ENCODE results near the gene SLC6A13. TPM values are rescaled to one million over a fixed set of nuclear protein-coding genes. Genes with fewer than 3 reads are reported as not detected.

Gene SLC6A13
- total and polyA plus RNA-seq, 2 of the 8 experiments (the other 6 are each of a cell fraction or from before 2014, with no cell fraction given) = 0.03 TPM; not detected in 1

DNA sequence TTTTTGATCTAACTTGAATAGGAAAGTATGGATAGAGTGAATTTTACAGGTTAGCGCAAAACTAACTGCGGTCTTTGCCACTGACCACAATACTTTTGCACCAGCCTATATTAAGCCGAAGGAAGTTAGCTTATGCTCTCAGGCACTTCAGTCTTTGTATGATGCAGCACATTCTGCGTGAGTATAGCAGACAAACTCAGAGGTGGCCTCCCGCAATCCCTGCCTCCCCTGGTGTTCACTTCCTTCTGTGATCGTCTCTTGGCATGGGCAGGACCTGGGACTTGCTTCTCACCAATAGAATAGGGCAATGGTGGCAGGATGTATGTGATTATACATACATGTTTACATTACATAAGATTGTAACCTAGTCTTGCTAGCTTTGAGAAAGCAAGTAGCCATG is 10.3 kb upstream of the SLC6A13 start:
- Histone ChIP-seq H3K27me3 (replicated peaks in 1 of 4; ENCODE audit: control insufficient read depth in 3 of 4, extremely low read depth in 1 of 4, insufficient read depth in 3 of 4, low read length in 3 of 4) (no peaks in the 10 kb centered on the region), H2AFZ (ENCODE audit: low read length) (no peak overlapping the region), H4K20me1 (replicated peaks in 1 of 2; ENCODE audit: control insufficient read depth in 1 of 2, insufficient read depth in 2 of 2, low read length in 2 of 2) (no peaks in the 10 kb centered on the region), H3K27ac (ENCODE audit: low read depth, low read length) (no peak overlapping the region), H4K5ac (ENCODE audit: insufficient read length, low read depth, low read length) (no peak overlapping the region), H2BK5ac (ENCODE audit: low read depth, low read length) (no peak overlapping the region), H3K79me1 (ENCODE audit: low read depth, low read length) (no peaks in the 10 kb centered on the region), H3K23me2 (ENCODE audit: low read depth, low read length) (no peaks in the 10 kb centered on the region), H3K36me3 (ENCODE audit: control insufficient read depth in 2 of 4, insufficient read depth in 4 of 4, low read length in 3 of 4) (no peaks in the 10 kb centered on the region), H3K23ac (ENCODE audit: insufficient read length) (no peak overlapping the region), H3K9me3 (ENCODE audit: insufficient read depth in 2 of 2, low read depth in 1 of 2, low read length in 1 of 2) (no peaks in the 10 kb centered on the region), H3K4me2 (ENCODE audit: insufficient read depth in 1 of 2, low read depth in 2 of 2, low read length in 2 of 2) (no peak overlapping the region), H2BK120ac (replicated peaks; ENCODE audit: low read depth, low read length) (no peak overlapping the region), H3K18ac (ENCODE audit: extremely low read depth, low read length) (no peak overlapping the region), H4K8ac (ENCODE audit: extremely low read depth, insufficient read depth, low read length) (no peak overlapping the region), H3K14ac (ENCODE audit: insufficient read length) (no peak overlapping the region), H2AK5ac (ENCODE audit: low read depth, low read length) (no peak overlapping the region), H3K4ac (replicated peaks; ENCODE audit: insufficient read length, low read depth, low read length) (no peak overlapping the region), H4K91ac (replicated peaks; ENCODE audit: insufficient read length, low read length) (no peak overlapping the region), H3K9ac (replicated peaks in 1 of 4; ENCODE audit: extremely low read depth in 1 of 4, low read depth in 3 of 4, low read length in 3 of 4) (no peak overlapping the region), H3K4me3 (ENCODE audit: extremely low read depth in 1 of 4, insufficient read depth in 2 of 4, low read depth in 3 of 4, low read length in 4 of 4) (no peak overlapping the region), H3K56ac (replicated peaks; ENCODE audit: insufficient read length, low read depth, low read length) (no peak overlapping the region), H2BK20ac (ENCODE audit: low read length) (no peak overlapping the region), H2BK12ac (ENCODE audit: low read depth, low read length) (no peak overlapping the region), H3K79me2 (ENCODE audit: control insufficient read depth in 1 of 2, insufficient read depth in 2 of 2, low read length in 2 of 2) (no peaks in the 10 kb centered on the region), H3K4me1 (replicated peaks in 1 of 4; ENCODE audit: control insufficient read depth in 3 of 4, insufficient read depth in 4 of 4, low read length in 3 of 4) (no peaks in the 10 kb centered on the region), H2BK15ac (ENCODE audit: low read length) (no peak overlapping the region)
- FAIRE-seq (no peak), DNase-seq (ENCODE audit: low read depth in 1 of 2, low spot score in 2 of 2) (no peak)
- 84% methylated on average over 6 of the region's 6 CpGs; no CpG with 5 or more reads in 1 of the 2 experiments for WGBS, 2 experiments (ENCODE audit: extremely low coverage in 1 of 2, insufficient coverage in 1 of 2, insufficient read length in 1 of 2, insufficient replicate concordance in 2 of 2, low coverage in 1 of 2, low lambda C conversion rate in 2 of 2, missing lambda C conversion rate in 1 of 2)
- POLR2A ChIA-PET (ENCODE audit: partially characterized antibody) = no interaction called here
- CTCF ChIA-PET (ENCODE audit: partially characterized antibody) = interaction anchor here (0.6 kb wide), 1 partner anchor 272 kb away, joined by 3 read pairs; no protein-coding TSS in a partner anchor
- TF ChIP-seq POU5F1 (IDR thresholded peaks at IDR 0.05; ENCODE audit: low read depth, low read length) (no peak), KDM1A (IDR thresholded peaks at IDR 0.05; ENCODE audit: borderline replicate concordance, low read length) (no peak)
